ENCODE data around the gene NHLRC4.

The NHLRC4 gene

DNA sequence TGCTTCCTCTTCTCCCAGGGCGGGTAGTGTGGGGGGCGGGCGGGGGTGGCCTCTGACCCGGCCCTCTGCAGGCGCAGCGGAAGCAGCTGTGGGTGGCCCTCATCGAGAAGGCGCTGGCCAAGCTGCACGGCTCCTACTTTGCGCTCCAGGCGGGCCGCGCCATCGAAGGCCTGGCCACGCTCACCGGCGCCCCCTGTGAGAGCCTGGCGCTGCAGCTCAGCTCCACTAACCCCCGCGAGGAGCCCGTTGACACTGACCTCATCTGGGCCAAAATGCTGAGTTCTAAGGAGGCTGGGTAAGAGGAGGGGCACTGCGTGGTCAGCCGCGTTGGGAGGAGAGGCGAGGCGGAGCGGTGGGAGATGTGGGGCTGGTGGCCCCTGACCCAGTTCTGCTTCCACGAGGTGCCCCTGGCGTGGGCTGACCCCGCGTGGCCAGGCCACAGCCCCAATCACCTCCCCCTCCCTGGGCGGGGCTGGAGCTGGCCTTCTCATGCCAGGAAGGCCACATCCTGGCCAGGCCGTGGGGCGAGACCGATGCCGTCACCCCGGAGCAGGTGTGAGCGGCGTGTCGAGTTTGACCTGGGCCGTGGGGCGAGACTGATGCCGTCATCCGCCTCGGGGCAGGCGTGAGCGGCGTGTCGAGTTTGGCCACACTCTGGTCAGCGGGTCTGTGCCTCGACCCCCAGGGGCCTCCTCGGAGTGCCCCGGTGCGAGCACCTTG lies 17.1 kb upstream of the NHLRC4 start:
- in situ Hi-C loops (cut with MboI; ENCODE audit: low pct_unique_long_range_greater_than_20kb, low sequenced_read_pairs): no loop called here
- DNase-seq: no peak

DNA sequence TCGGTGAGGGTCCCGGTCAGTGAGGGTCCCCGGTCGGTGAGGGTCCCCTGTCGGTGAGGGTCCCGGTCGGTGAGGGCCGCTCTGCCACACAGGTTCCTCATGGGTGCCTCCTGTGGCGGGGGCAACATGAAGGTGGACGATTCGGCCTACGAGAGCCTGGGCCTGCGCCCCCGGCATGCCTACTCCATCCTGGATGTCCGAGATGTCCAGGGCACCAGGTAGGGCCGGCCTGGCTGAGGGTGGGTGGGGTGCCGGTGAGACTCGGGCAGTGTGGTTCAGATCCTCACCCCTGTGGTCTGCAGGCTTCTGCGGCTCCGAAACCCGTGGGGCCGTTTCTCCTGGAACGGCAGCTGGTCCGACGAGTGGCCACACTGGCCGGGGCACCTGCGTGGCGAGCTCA lies 15.6 kb upstream of the NHLRC4 start:
- DNase-seq: no peak
- in situ Hi-C loops (cut with MboI; ENCODE audit: low pct_unique_long_range_greater_than_20kb, low sequenced_read_pairs): no loop called here

DNA sequence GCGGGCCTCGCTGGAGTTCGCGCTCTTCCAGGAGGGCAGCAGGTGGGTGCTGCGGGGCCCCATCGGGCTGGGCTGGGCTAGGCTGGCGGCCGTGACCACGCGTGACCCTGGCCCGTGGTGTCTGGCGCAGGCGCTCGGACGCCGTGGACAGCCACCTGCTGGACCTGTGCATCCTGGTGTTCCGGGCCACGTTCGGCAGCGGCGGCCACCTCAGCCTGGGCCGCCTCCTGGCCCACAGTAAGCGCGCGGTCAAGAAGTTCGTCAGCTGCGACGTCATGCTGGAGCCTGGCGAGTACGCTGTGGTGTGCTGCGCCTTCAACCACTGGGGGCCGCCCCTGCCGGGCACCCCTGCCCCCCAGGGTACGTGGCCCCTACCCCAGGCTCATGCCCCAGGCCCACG lies 14.6 kb upstream of the NHLRC4 start:
- in situ Hi-C loops (cut with MboI; ENCODE audit: low pct_unique_long_range_greater_than_20kb, low sequenced_read_pairs): no loop called here
- DNase-seq: no peak

DNA sequence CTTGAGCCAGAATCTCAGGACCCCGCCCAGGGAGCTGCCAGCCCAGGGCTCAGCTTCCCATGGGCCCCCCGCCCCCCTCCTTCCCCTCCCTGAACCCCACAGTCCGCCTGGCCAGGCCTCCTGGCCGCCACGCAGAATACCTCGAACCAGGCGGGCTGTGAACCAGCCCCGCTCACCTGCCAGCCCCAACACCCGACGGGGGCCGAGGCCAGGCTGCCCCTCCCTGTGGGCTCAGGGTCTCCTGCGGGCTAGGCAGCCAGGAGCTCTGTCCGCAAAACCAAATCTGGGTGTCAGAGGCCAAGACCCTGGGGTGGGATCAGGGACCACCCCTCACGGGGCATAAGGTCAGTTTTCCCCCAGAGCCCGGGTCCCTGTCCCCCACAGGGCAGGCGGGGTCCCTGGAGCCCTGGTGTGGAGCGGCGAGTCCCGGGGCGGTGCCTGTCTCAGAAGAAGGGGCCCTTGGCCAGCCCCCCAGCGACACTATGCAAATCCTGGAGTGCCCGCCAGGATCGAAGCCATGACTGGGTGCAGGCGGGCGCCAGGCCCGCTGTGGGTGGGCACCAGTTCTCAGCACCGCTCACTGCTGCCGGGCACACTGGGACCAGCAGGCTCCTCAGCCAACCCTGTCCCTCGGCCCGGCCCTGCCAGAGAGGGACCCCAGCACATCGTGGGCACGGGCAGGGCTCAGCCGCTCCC lies 13.1 kb upstream of the NHLRC4 start:
- in situ Hi-C loops (cut with MboI; ENCODE audit: low pct_unique_long_range_greater_than_20kb, low sequenced_read_pairs): no loop called here
- DNase-seq: no peak

DNA sequence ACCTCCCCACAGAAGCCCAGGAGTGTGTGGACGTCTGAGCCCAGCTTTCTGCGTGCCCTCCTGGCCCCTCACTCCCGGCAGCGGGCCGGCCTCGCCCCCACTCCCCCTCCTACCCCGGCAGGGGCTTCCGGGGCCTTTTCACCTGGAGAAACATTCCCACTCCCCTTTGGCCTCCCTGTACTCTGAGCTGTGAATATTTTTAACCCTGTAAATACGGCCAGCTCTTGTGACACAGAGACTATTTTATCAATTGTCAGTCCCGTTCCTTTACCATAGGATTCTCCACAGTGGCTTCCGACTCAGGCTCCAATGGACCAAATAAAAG lies 12.5 kb upstream of the NHLRC4 start:
- no peak for DNase-seq
- in situ Hi-C loops (cut with MboI; ENCODE audit: low pct_unique_long_range_greater_than_20kb, low sequenced_read_pairs): no loop called here

DNA sequence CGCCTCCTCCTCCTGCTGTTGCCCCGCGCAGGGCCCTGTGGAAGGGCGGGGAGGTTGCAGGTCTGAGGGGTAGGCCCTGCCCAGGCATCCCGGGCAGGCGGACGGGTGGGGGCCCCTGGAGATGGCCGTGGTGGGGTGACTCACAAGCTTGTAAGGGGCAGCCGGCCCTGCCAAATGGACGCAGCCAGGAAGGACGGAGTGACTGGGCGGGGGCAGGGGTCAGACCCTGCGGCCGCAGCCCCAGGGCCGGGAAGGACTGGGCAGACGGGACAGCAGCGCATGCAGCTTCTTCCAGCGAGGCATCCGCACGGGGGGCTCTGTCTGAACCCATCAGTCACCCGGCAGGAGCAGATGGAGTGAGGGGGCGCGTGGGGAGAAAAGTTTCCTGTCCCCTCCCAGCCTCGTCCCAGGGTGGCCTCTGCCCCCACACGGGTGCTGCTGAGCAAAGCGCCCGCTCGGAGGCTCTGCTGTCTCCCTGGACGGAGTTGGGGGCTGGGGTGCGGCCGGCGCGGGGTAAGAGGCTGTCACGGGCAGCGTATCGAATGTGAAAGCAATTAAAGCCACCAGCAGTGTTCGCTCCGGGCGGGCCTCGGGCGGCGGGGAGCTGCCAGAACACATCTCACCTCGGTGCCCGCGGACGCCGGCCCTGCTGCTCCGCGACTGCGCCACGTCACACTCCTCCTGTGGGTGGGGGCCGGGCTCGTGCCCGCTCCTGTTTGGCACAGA lies 12.0 kb upstream of the NHLRC4 start:
- in situ Hi-C loops (cut with MboI; ENCODE audit: low pct_unique_long_range_greater_than_20kb, low sequenced_read_pairs): no loop called here
- no peak for DNase-seq

DNA sequence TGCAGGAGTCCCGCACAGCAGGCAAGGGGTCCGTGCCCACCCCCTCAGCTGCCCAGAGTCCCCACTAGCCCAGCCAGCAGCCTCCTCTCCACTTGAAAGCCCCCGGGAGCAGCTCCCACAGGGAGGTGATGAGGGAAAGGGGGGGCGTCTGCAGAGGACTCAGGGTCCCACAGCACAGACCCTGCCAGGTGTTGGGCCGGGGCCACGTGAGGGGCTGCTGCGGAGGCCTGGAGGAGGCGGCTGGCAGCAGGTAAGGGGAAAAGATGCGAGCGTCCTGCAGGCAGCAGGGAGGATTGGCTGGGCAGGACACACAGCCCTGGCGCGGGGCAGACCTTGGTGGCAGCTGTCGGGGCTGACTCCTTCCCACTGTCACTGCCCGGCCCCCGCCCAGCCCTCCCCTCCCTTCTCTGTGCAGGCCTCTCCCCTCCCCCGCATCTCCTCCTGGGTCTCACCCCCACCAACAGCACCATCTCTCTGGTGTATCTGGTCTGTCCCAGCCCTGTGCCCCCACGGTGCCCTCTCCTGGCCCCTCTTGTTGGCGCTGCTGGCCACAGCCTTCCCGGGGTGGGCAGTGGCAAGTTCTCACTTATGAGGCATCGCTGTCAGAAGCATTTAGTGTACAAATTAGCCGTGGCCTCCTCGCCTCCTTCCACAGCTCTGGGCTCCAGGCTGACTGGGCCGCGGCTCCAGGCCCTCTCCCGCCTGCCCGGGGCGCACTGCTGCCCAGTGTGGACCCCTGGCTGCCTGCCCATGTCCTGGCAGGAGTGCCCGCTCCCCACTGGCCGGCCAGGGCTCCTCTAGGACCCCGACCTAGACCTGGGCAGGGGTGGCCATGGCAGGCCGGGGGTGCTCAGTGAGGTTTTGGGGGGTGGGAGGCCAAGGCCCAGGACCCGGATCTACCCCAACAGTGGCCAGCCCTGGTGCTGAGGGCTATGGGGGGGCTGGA lies 11.0 kb upstream of the NHLRC4 start:
- DNase-seq: no peak
- in situ Hi-C loops (cut with MboI; ENCODE audit: low pct_unique_long_range_greater_than_20kb, low sequenced_read_pairs): no loop called here

DNA sequence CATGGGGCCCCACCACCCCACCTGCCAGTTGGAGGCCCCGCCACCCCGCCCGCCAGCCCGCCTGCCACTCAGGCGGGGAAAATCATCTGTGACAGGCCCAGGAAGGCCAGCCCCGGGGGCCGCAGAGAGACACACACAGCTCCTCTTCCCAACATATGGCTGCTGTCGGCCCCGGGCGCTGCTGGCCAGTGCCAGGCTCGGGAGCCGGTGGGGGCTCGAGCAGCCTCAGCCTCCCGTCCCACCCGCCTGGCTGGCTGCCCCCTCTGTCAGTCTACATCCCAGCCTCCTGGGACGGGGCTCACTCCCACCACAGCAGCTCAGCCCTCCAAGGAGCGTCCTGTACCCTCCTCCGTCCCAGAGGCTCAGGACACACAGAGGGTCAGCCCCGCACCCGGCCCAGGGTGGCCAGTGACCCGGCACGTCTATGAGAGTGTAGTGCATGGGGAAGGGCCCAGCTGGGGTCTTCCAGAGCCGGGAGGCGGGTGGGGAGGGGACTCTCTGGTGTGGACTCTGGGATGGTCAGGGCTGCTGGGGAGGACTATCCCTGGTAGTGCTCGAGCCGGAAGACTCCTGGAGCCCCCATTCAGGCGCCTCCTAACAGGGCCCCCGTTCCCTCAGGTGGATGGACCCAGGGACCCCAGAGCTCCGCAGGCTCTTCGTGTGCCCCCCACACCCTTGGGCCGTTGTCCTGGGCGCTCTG lies 10.2 kb upstream of the NHLRC4 start:
- in situ Hi-C loops (cut with MboI; ENCODE audit: low pct_unique_long_range_greater_than_20kb, low sequenced_read_pairs): no loop called here
- DNase-seq: no peak

DNA sequence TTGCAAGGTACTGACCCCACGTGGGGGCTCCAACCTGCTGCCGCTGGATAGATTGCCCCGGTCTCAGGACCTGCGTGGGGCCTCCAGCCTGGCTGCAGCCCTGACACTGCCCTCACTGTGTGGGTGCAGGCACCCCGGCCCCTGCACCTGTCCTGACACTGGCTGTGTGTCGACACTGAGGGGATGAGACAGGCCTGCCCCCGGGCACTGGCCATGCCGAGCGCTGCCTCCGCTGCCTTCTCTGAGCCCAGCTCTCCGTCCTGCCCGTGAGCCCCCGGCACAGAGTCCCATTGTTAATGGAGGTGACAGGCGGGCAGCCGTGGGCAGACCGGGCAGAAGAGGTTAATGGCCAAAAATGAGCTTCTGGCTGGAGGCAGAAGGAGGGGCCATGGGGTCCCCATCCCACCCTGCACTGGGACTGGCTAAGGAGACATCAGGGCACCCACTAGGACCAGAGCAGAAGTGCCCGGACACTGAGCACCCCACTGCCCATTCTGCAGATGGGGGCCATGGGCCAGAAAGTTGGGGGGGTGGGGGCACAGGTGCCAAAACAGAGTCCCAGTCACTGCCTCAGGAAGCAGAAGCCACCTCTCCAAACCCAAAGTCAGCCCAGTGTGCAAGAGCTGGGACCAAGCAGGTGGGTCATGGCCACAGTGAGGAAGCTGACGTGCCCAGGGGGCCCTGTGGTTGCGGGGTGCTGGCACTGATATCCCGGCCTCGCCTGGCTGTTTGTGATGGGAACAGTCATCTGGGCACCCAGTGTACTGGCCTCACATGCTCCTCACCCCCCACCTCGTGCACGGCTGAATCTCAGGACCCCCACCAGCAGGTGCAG lies 9.1 kb upstream of the NHLRC4 start:
- DNase-seq: no peak
- in situ Hi-C loops (cut with MboI; ENCODE audit: low pct_unique_long_range_greater_than_20kb, low sequenced_read_pairs): no loop called here

DNA sequence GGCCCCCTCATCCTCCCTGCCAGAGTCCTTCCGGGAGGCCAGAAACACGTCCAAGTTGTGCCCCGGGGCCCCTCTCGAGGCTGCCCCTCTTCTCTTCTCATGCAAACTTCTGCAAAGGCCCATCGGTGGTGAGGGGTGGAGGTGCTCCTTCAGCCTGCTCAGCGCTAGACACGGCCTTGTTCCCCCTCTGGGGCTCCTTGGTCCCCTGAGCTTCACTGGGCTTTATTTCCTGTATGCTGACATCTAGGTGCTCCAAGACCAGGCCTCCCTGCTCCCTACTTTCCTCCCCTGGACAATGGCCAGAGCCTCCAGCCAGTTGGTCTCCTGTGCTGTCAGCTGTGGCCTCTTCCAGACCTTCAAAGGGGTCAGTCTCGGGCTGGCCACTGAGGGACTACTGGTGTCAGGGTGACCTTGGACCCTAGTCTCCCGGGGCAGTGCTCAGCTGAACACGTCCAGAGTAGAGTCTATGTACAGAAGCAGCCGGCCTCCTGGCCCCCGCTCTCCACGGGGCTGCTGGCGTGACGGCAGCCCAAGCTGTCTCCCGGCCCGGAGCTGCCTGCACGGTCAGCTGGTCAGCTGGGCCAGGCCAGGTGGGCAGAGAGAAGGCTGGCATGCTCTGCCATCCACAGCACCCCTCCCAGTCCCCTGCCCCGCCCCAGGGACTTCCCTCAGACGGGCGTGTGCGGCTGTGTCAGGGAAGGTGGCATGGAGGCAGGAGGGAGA lies 8.3 kb upstream of the NHLRC4 start:
- no peak for DNase-seq
- in situ Hi-C loops (cut with MboI; ENCODE audit: low pct_unique_long_range_greater_than_20kb, low sequenced_read_pairs): no loop called here

DNA sequence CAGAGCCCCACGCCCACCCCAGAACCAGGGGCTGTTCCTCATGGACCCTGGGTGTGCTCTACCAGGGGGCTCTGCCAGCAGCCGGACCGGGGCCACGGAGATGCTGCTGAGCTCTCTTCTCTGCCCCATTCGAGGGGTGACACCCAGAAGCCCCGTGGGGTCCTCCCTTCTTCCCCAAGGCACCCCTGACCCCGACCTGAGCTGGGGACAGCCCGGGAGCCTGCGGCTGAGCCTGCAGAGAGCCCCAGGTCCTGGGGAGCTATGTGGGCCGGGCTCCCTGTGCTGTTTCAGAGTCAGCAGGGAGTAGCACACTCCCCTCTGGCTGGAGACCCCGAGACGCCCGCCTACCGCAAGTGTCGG lies 7.8 kb upstream of the NHLRC4 start:
- DNase-seq: no peak

DNA sequence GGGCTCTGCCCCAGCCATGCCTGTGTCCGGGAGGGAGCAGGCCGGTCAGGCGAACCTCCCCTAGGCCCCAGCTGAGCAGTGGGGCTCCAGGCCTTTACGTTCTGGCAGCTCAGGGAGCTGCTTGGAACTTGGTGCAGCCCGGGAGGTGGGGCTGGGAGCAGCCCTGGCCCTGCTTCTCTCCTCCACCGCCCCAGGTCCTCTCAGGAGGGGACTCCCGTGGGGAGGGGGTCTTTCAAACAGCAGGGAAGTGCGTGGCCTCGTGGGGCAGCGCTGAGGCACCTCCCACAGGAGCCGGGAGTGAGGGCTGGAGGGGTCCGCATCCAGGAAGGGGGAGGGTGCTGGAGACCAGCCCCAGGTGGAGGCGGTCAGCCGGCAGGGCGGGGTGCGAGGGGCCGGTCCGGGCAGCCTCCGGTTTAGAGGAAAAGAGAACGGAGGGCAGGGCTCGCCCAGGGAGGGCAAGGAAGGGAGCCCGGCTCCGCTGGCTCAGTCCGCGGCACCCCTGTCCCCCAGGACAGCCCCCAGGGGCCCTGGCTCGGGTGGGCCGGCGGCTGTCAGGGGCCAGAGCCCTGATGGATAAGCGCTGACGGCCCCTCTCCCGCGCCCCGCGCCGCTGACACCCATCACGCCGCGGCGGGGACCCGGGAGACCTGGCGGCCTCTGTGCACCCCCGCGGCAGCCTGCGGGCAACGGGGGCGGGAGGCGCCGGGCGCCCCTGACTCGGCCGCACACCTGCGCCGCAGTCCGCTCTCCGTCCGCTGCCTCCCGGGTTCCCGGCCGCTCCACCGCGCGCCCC lies 7.2 kb upstream of the NHLRC4 start:
- in situ Hi-C loops (cut with MboI; ENCODE audit: low pct_unique_long_range_greater_than_20kb, low sequenced_read_pairs): no loop called here
- no peak for DNase-seq

More for the DNA sequence above, 7.8 kb upstream of the NHLRC4 start:
- in situ Hi-C loops (cut with MboI; ENCODE audit: low pct_unique_long_range_greater_than_20kb, low sequenced_read_pairs): no loop called here

DNA sequence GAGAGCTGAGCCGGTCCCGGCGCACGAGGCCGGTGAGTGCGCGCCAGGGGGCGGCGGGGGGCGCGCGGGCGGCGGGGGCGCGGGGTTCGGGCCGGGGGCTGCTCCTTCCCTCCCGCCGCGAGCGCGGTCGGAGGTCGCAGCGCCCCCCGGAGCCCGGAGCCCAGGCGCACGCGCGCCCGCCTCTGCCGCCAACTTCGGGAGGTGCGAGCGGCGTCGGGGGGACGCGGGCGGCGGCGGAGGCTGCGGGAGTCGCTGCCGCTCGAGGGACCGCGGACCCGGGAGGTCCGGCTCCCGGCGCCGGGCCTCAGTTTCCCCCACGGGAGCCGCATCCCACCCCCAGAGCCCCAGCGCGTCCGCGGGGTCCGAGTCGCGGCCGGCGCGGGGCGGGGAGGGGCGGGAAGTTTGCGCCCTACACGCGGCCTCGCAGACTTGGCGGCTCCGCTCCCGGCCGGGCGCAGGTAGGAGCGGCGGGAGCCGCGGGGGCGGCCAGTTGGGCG lies 6.6 kb upstream of the NHLRC4 start, which contains the start of gene PRR35:
Gene PRR35 (plus strand): TSS at position 191 of the 497 bp plus-strand sequence. CDS start 2,901 bp downstream, outside the sequence.
- DNase-seq: no peak
- in situ Hi-C loops (cut with MboI; ENCODE audit: low pct_unique_long_range_greater_than_20kb, low sequenced_read_pairs): no loop called here

DNA sequence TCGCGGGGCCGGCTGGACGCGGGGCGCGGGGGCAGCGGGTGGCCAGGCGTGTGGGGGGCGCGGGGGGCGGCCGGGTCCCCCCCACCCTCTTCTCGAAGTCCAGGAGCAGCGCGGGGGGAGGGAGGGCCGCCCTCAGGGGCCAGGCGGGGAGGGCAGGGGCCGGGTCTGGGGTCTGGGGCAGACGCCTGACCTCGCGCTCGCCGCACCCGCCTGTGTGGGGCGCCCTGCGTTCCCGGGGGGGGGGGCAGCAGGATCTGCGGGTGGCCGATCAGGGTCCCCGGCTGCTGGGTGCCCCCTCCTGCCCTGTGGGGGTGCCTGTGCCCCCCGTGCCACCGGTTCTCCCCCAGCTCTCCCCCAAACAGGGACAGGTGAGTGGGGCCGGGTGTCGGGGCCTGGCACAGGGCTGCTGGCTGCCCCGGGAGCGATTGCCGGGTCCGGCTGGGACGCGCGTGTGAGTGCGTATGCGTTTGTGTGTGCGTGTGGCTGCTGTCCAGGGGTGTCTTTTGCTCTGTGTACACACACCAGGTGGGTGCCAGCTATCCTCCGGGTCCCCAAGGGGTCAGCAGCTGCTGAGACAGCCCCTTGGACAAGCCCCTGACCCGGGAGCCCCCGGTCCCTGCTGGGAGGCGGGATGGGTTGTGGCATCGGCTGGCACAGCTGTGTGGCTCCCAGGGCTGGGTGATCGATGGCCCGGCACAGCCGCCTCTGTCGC lies 5.9 kb upstream of the NHLRC4 start:
- in situ Hi-C loops (cut with MboI; ENCODE audit: low pct_unique_long_range_greater_than_20kb, low sequenced_read_pairs): no loop called here
- no peak for DNase-seq

DNA sequence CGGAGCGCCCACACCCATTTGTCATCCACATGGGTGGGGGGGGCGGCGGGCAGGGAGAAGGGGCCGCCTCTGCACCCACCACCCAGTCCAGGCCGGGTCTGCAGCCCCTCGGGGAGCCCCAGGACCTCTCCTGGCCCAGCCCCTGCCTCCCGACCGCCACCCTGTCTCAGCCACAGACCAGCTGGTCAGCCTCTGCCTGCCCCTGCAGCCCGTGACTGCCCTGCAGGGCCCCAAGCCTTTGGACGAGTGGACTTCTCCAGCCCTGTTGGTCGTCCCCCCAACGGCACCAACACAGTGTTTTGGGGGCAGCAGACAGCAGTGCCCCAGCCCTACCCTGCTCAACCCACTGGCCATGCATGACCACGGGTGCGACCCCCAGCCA lies 5.4 kb upstream of the NHLRC4 start:
- in situ Hi-C loops (cut with MboI; ENCODE audit: low pct_unique_long_range_greater_than_20kb, low sequenced_read_pairs): no loop called here
- no peak for DNase-seq
